ENCODE data around the gene PIGV.

PIGV gene

DNA sequence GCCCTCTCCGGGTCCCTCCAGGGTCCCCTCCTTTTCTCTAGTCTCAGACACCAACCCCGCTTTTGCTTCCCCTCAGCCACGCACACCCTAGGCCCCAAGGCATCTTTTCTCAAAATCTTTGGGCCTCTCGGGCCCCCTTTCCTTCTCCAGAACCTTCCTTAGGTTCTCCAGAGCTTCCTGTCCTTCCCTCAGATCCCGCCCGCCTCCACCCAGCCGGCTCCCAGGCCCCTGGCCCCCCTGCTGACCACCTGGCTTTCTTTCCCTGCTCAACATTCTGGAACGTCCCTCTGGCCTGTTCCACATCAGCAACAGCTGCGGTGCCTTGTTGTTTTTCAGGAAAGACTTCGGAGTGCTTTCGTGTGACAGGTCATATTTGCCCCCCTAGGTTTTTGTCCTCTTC, 39.9 kb downstream of the PIGV start:
- TF ChIP-seq, protein P1, sequence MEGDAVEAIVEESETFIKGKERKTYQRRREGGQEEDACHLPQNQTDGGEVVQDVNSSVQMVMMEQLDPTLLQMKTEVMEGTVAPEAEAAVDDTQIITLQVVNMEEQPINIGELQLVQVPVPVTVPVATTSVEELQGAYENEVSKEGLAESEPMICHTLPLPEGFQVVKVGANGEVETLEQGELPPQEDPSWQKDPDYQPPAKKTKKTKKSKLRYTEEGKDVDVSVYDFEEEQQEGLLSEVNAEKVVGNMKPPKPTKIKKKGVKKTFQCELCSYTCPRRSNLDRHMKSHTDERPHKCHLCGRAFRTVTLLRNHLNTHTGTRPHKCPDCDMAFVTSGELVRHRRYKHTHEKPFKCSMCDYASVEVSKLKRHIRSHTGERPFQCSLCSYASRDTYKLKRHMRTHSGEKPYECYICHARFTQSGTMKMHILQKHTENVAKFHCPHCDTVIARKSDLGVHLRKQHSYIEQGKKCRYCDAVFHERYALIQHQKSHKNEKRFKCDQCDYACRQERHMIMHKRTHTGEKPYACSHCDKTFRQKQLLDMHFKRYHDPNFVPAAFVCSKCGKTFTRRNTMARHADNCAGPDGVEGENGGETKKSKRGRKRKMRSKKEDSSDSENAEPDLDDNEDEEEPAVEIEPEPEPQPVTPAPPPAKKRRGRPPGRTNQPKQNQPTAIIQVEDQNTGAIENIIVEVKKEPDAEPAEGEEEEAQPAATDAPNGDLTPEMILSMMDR (IDR thresholded peaks at IDR 0.05; ENCODE audit: low read depth, low read length): no peak
- no peak for DNase-seq (ENCODE audit: extremely low read depth, low read depth)

DNA sequence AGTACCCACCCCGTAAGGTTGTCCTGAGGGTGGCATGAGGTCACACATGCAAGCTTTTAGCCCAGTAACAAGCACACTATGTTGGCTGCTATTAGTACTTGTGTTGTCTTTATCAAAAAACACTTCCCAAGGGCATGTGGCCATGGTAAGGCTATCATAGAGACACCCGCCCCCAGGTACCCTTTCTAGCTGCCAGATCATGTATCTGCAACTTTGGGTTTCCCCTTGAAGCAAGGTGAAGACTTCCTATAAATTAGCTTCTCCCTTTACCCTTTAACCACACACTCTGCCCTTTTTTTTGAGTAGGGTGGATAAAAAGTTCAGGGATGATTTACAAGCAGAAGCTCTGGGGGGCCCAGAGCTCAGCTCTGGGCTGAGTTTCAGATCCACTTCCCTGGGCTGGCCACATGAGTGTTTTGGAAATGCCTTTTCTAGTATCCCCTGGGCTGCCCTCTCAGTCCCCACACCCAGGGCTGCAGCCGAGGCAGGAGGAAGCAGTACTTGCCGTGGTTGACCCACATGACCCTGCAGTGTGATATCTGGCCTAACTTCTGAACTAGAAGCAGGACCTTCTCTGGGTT, 40.8 kb downstream of the PIGV start:
- TF ChIP-seq, protein P1 (IDR thresholded peaks at IDR 0.05; ENCODE audit: low read depth, low read length): no peak
- no peak for DNase-seq (ENCODE audit: extremely low read depth, low read depth)

DNA sequence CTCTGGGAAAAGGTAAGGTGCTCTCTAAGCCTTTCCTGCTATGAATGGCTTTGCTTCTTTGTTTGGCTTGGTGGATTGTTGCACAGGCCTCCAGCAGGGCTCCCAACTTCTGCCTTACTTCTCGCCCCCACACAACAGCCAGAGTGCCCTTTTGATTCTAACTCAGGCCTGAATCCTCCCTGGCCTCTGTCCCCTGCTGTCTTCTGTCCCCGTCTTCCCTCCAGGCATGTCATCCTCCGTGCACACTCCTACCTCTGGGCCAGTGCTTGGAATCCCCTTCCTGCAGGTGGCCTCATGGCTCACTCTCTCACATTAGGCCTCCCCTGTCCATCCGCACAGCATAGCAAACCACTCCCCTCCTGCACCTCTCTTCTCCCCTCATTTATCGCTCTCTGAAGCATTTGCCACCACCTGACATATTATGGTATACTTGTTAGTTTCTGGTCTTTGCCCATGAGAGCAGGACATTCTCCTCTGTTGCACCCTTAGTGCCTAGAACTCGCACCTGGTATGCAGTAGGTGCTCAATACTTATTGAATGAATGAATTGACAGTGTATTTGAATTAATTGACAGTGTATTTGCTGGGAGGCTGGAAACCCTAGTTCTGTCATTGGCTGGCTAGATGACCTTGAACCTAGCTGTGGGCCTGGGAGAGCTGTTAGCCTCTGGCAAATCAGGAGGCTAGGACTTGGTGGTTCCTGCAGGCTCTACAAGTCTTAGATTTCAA, 41.6 kb downstream of the PIGV start:
- no peak for DNase-seq (ENCODE audit: extremely low read depth, low read depth)
- TF ChIP-seq, protein P1 (IDR thresholded peaks at IDR 0.05; ENCODE audit: low read depth, low read length): no peak

DNA sequence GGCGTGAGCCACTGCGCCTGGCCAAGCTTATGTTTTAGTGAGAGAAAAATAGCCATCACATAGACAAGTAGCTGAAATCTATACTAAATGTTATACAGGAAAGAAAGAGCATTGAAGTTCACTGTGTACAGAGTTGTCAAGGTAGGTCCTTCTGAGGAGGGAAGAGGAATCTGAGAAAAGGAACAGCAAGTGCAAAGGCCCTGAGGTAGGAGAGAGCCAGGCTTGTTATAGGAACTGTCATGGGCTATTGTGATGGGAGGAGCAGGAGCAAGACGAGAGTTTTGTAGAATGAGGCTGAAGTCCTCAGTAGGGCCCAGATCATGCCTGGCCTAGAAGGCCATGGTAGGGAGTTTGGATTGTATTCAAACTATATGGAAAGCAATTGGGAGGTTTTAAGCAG, 43.3 kb downstream of the PIGV start:
- TF ChIP-seq, protein P1 (IDR thresholded peaks at IDR 0.05; ENCODE audit: low read depth, low read length): no peak
- no peak for DNase-seq (ENCODE audit: extremely low read depth, low read depth)

DNA sequence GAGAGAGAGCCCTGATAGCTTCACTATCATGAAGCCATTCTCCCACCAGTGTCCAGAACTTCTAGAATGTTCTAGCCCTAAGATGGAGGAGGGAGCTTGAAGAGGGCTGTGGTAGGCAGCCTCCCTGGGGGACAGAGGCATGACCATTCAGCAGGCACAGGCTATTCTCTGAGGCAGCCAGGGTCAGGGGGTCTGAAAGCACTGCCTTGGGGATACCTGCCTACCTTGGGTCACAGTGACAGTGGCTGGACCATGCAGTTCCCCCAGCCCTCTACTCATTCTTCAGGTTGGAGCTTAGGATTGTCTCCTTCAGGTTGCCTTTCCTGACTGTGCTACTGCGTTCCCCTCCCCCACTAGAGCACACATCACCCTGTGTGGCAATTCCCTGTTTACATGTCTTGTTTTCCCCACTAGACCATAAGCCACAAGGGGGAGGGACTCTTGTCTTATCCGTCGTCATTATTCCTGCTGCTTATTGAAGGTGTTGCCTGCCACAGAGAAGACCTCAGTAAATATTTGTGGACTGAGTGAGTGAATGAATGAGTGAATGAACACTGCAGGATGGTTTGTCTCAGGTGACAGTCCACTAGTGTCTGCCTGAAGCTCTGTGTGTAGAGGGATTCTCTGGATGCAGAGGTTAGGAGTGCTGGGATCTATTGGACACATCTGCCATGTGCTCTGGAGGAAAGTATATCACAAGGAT, 43.9 kb downstream of the PIGV start:
- DNase-seq (ENCODE audit: extremely low read depth, low read depth): no peak
- TF ChIP-seq, protein P1 (IDR thresholded peaks at IDR 0.05; ENCODE audit: low read depth, low read length): no peak

DNA sequence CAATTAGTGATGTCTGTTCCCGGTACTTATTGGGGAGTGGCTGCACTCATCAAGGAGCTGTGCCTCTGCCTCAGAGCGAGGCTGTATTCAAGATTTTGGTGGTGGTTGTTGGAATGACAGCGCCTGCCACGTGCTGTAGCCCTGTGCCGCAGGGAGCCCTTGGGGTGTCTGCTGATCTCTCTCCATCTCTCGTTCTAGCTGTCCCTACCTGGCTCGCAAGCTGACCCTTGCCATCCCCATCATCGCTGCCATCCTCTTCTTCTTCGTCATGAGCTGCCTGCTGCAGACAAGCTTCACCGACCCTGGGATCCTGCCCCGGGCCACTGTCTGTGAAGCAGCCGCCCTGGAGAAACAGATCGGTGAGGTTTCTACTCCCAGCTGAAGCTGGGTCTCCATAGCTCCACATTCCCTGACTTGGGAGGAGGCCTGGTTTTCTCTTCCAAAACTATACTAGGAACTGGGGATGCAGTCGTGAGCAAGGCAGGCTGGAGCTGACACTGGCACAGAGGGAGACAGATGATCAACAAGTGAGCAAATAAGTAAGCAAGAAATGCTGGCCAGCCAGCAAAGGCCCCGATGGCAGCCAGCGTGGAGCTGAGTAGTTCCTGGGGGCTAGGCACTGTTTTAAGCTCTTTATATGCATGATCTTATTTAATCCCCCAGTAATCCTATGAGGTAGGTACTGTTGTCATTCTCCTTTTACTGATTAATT, 44.7 kb downstream of the PIGV start:
- DNase-seq (ENCODE audit: extremely low read depth, low read depth): no peak
- TF ChIP-seq, protein P1 (IDR thresholded peaks at IDR 0.05; ENCODE audit: low read depth, low read length): no peak
